ENCODE data around the gene ADAT3. TPM values are rescaled to one million over a fixed set of nuclear protein-coding genes. Genes with fewer than 3 reads are reported as not detected.

The ADAT3 gene
- total RNA-seq (2014; rRNA removed; shearing (Covaris generic)) = 1.0 and 6.7 TPM in 2 replicates

DNA sequence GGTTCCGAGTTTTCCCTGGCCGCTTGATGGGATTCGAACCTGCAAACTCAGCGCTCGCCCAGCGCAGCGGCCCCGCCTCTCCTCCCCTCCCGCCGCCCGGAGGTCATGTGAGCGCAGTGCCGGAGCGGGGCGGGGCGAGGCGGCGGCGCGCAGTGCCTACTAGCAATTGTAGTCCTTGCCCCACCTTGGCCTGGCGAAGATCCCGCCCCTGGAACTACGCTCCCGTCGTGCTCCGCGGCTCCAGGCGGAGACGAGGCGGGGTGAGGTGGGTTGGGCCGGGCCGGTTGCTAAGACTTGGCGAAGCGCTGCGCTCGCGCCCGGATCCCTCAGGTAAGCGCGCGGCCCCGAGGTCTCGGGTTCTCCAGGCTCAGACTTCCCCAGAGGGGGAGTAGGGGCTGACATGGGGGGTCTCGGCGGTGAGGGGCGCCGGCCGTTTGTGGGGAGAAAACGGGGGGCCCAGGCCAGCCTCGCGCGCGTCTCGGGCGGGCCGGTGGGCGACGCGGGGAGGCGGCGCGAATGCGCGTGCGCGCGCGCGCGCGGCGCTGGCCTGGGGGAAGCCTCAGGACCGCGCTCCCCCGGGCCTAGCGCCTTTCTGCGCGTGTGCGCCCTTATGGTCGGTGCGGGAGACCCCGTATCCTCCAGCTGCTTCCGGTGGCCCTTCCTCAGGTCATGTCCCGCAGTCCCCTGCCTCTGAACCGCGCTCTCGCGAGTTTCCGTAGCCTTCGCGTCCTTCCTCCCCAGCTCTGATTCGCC, at the start of gene ADAT3, which contains the start of gene SCAMP4:
TSS of gene ADAT3 (plus strand) at position 290 of the 753 bp plus-strand sequence. CDS start 6,649 bp downstream, outside the sequence.
TSS of gene SCAMP4 (plus strand) at position 290 of the 753 bp plus-strand sequence. CDS start 9,621 bp downstream, outside the sequence.
- DNase-seq (ENCODE audit: low read depth) = peak; percentile 98

DNA sequence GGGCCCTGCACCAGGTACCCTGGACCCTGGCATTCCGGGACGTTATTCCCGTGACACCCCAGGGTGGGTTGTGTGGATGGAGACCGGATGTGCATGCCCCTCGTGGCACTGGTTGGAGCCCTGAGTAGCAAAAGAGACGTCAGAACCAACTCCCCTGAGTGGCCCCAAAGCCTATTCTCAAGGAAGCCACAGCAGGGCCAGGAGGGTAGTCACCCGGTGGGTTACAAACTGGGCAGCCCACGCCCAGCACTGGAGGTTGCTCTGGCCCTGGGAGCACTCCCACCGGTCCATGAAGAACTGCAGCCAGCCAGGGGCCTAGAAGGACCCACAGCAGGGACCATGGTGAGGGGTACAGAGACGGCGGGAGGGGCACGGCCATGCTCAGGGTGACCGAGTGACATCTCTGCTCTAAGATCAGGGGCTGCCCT, 49.4 kb upstream of the ADAT3 start:
- no peak for DNase-seq (ENCODE audit: low read depth)

DNA sequence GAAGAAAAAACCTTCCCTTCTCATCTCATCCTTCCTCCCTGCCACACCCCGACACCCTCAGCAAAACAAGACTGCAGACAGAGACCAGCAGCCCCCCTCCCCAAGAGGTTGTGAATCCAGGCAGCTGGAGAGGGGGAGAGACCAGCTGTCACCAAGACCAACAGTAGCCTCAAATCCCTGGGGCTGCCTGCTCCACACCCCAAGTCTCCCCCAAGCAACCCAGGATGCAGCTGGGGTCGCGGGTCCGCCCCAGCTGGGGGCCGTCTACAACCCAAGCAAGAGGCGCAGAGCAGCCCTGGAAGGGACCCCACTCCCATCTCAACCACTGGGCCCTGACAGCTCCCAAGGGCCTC, 48.9 kb upstream of the ADAT3 start:
- no peak for DNase-seq (ENCODE audit: low read depth)

DNA sequence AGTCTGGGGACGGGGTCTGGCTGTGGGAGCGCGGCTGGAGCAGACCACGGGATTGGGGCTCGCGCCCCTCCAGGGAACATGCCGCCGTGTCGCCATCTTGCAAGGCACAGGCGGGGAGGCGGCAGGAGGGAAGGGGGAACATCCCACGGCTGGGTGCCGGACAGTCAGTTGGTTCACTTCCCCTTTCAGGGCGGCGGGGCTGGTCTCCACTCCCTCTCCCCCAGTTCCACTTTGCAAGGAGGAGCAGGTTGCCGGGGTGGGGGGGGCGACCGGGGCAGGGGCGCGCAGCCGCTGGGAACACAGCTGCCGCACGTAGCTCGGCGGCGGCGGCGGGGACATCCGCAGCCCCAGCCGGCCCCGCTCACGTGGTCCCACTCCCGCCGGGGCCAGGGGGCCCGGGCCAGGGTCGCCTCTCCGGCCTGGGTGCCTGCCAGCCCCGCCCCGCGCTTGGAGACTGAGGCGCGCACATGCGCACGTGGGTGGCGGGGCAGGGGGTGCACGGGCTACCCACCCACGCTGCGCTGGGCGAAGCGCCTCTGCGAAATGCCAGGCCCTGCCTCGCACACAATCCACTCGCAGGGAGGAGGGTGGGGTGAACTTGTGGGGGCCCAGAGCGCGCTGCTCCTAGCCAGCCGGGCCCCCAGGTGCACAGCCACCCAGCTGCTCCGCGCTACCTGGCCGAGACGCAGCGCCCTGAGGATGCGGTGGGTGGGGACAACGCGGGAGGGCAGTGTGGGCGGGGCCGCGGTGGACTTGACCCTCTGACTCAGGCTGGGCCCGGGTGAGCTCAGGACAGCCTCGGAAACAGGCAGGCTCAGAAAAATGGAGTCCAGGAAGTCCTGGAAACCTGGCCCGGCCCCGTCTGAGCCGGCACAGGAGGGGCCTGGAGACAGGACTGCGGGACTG, 48.2 kb upstream of the ADAT3 start:
- peak; percentile 46 for DNase-seq (ENCODE audit: low read depth)

DNA sequence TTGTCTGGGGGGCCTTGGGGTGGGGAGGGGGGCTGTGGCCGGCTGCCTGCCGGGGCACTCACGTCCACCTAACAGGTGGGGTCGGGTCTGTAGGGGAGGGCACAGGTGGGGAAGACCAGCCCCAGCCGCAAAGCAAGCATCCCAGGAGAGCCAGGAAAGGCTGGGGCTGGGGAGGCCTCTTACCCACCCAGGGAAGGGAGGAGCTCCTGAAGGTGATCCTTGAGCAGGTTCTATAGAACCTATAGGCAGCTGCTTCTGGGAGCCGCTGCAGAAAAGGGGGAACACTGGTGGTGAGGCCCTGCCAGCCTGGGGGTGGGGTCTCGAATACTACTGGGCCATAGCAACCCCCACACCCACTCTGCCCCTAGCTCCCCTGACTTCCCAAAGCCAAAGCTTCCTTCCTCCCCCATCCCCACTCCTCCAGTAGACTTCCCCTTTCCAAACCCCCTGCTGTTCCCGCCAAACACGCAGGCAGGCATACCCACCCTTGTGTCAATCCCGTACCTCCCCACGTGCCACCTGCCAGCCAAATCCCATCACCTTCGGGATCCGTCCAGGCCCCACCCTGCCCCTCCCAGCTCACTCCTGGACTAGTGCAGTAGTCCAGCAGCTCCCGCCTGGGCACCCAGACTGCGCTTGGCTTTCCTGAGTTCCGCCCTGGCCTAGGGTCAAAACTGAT, 47.4 kb upstream of the ADAT3 start:
- no peak for DNase-seq (ENCODE audit: low read depth)

DNA sequence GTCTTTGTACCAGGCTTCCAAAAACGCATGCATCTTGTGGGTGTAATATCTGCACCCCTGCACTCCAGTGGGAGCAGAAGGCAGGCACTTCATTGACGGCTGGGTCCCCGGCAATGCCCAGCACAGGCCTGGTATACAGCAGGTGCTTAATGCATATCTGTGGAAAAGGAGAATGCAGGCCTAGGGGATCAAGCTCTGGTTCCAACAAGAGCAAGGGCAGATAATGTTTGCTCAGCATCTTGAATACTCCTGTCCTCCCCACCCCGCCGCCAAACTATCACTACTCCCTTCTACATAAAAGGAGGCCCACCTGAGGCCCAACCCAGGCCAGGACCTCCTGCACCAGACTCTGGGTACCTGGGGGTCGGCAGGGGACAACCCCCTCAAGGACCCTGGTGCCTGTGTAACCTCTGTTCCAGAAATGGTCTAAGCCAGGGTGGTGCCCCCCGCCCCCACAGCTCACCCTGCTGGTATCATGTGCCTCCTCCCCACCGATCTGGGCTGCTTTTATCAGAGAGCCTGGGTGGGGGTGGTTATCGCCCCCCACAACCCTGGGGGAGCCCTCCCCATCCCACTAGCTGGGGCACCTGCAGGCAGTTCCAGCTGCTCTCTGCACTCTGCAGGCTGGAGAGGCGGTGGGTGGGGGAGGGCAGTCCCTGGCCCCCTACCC, 46.7 kb upstream of the ADAT3 start:
- no peak for DNase-seq (ENCODE audit: low read depth)

DNA sequence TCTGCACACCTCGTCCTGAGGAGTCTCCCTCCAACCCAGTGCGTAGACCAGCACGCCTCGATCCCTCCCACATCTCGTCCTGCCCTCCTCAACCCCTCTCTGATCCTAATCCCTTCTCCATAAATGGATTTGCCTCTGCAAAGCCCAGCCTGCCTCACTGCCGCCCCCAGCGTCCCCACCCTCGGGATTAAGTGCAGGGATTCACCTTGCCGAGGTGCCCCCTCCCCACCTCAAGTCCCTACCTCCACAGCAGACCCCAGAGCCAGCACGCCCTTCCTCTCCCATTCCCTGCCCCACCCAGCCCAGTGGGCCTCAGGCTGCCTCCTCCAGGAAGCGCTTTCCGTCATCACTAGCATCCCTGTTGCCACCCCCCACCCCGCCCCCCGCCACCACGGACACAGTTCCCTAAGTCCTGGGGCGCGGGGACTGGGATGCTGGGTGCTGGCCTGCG, 45.8 kb upstream of the ADAT3 start:
- no peak for DNase-seq (ENCODE audit: low read depth)

DNA sequence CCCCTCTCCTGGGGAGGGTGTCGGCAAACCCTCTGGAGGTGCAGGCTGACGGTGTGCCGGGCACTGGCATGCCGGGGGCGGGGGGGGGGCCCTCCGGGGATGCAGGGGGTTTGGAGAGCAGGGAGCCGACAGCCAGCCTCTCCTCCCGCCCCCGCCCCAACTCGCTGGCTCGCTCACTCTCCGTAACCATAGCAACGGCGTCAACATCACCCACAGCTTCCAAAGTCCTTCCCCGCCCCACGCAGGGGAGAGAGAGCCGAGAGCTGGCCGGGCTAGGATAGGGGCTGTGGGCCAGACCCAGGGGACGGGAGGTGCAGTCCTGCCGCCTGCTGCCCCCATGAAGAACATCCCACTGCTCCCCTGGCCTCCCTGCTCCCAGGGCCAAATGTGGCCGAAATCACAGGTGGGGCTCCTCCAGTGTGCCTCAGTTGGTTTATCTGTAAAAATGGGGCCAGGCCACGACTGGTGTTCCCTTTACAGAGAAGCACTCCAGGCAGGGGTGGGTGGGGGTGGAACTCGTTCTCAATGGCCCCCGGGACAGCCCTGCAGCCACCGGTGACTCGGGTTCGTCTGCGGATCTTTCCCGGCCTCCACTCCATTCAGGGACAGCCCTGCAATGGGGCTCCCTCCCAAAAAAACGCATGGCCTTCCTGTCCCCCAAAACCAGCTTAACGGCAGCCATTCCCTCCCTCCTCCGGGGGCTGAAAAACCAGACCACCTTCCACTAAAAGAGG, 45.0 kb upstream of the ADAT3 start:
- DNase-seq (ENCODE audit: low read depth) = peak; percentile 61

DNA sequence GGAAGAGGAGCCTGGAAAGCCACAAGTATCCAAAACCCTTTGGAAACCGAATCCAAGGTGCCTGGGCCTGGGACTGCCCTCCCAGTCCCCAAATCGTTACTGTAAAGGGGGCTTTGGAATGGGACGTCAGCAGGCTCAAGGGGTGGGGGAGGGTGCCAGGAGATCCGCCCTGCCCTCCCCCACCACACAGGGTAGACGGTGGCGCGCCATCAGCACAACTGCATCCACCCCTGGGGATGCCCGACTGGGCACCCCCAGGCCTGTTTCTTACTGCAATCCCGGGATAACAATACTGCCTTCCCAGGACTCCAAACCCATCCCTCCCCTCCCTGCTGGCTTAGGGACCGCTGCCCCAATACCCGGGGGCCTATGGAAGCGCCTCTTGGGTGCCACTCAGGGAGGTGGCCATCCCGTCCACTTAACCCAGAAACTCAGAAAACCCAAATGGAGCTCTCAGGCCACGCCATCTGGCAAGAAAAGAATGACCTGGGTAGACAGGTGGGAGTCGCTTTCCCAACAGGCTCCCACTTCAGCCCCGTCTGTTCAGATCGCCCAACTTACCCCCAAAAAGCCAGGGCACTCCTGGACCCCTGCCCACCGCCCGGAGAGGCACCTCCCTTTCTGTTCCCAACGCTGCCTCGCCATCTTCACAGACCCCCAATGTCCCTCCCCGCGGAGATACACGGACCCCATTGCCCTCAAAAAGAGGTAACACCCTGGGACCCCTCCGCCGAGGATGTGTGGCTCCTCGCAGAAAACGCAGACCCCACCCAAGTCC, 44.2 kb upstream of the ADAT3 start:
- no peak for DNase-seq (ENCODE audit: low read depth)

DNA sequence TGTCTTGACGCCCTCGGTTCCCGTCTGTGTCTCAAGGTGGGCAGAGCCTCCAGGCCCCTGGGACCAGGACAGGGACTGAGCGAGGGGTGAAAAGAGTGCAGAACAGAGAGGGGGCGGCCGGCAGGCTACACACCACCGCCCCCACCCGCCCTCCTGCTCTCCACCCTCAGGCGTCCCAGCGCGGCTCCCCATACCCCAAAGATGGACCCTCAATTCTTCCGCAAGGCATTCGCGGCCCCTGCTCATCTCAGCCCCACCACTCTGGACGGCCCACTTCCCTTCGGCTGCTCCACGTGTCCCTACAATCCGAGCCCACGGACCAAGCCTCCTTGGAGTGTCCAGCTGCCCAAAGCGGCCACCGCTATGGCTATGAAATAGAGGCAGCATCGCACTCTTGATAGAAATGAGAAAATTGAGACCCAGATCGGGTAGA, 43.6 kb upstream of the ADAT3 start:
- no peak for DNase-seq (ENCODE audit: low read depth)

DNA sequence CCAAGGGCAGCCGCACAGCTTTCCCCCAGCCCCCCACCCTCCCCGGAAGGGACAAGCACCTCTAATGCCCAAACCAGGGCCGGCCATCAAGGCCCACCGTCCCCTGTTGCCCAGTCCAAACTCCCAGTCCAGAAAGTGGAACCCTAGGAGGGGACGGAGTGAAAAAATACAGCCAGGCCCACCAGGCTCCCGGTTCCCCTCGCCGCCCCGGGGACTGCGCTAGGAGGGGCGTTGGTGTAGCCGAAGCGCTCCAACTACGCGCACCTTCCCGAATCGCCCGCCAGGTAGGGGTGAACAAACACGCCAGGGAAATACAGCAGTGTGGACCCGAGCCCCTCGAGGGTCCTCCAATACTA, 43.2 kb upstream of the ADAT3 start:
- no peak for DNase-seq (ENCODE audit: low read depth)

DNA sequence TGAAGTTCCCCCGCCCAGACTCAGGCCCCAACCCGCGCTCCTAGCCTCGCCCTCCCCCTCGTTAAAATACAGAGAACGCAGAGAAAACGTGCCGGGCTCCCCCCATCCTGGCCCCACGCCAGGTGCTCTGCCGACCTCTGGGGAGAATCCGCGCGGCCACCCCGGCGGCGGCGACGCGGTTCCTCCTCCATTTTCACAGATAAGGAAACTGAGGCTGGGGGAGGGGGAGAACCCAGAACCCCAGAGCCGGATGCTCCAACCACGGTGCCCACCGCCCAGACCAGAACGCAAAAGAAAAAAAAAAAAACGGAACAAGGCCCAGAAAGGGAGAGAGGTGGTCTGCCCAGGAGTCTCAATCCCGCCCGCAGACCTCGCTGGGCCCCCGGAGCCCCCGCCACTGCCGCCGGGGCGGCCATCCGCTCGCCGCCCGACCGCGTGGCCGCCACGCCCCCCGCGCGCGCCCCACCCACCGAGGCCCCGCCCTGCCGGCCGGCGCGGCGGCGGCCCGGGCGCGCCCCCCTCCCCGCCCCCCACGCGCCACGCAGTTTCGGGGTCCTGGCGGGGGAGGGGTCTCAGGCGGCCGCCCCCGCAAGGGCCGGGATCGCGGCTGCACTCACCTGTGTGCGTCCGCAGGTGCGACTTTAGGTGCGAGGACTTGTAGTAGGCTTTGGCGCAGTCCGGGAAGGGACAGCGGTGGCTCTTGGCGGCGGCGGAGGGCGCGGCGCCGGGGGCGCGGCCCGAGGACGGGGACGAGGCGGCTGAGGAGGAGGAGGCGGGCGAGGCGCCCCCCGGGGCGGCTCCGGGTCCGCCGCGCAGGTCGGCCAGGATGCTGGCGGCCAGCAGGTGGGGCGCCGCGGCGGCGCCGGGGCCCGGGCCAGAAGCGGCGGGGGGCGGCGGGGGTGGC, 42.5 kb upstream of the ADAT3 start:
- DNase-seq (ENCODE audit: low read depth) = peak; percentile 36

DNA sequence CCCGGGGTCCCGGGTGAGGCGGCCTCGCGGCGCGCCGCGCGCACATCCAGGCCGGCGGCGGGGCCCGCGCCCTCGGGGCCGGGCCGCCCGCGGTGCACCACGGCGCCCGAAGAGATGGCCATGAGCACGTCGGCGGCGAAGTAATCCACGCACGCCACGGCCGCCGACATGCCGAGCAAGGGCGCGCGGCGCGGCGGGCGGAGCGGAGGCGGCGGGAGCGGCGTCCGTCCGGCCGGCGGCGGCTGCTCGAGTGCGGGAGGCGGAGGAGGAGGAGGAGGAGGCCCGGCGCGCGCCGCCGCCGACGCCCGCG, 41.9 kb upstream of the ADAT3 start, which contains the start of gene KLF16:
TSS of gene KLF16 (minus strand) at position 252 of the 310 bp plus-strand sequence. CDS start at position 170, 82 bp downstream.
- no peak for DNase-seq (ENCODE audit: low read depth)

DNA sequence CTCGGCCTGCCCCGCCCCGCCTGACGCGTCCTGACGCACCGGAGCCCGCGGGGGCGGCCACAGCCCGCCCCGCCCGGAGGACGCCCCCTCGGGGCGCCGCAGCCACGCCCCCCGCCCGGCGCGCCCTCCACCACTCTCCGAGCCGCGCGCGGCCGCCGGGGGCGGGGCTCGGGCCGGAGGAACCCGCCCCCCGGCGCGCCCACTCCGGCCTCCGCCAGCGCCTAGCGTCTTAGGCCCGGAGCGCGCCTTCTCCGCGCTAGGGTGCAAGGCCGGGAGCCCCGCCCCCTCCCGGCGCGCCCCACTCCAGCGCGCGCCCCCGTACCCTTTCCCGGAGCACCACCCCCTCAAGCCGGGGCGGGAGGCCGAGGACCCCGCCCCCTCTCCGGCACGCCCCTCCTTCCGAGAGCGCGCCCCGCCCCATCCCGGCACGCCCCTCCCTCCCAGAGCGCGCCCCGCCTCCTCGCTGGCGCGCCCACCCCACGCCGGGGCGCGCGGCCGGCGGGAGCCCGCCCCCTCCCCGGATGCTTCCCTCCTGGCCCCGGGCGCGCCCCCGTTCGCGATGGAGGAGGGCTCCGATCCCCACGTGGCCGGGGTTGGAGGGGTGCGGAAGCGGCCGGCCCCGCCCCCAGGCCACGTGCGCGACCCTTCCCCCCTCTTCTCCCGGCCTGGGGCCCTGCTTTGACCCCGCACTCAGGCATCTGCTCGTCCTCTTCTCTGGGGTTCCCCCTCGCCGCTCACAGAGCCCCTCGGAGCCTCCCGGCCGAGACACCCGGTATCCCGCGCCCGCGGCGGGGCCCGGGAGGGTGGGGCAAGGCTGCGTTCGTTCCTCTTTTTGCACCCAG, 41.3 kb upstream of the ADAT3 start:
- DNase-seq (ENCODE audit: low read depth) = peak; percentile 90

DNA sequence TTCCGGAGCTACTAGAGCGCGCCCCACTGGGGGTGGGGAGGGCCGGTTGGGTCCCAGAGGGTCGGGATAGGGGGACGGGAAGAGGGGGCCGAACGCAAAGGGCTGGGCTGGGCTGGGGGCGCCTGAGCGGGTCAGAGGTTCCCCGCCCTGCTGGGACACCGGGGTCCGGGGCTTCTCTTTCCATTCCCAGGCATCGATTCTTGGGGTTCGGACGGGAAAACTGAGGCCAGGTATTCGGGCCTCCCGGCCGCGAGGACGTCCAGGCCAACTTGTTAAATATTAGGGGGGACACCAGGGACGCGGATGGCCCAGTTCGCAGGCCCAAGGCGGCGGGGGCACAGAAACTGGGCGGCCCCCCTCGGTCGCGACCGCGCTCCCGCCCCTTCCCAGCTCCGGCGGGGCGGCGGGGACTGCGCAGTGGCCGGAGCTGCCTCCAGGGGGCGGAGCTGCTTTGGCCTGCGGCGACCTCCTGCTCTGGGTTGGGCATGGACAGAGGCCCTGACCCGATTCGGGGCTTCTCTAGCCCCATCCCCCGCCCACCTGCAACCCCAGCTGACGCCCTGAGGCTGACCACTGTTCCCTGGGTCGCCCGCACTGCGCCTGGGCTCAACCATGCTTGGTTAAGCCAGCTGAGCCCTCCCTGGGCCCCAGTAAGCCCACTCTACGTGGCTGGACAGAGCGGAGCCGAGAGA, 40.6 kb upstream of the ADAT3 start:
- DNase-seq (ENCODE audit: low read depth) = peak; percentile 56

DNA sequence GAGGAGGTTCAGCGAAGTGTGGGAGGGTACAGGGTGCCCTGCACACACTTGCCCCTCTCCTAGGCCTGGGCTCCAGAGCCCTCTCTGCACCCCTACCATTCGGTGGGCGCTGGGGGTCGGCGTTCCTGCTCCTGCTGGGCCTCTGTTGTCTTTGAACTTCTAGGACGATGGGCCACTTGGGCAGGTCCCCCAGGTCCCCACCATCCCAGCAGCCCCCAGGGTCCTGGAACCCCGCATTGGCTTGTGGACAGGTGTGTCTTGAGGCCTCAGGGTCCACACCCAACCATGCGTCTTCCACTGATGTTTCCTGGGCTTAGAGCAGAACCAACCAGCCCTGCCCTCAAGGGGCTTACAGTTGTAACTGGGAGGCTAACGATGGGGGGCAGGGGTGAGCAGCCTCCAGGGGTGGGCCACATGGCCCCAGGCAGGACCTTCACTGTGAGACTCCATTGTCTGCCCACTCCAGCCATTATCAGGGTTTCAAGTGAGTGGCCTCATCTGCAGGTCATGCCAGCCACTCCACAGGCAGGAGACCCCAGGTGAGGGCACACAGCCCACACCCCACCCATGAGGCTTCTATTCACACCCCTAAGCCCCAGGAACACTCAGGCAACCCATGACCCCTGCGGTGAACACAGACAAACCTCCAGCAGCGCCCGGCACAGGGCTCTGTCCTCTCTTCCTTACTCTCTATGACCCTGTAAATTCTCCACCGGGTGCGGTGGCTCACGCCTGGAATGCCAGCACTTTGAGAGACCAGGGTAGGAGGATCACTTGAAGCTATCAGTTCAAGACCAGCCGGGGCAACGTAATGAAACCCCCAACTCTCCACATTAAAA, 39.8 kb upstream of the ADAT3 start:
- no peak for DNase-seq (ENCODE audit: low read depth)

Data from M059J (cell line).